Osteocyte (in vitro differentiated cells): ENCODE measurements around the gene CACNA1H. TPM values are rescaled to one million over a fixed set of nuclear protein-coding genes. Genes with fewer than 3 reads are reported as not detected.

Source experiments
- DNase-seq: peaks from one replicate; pipeline ENCODE4 v3.0.0; 2021; ENCODE audit warnings: mixed read lengths; ENCODE audit not compliant: unreplicated experiment; ENCODE audit errors: extremely low spot score
- H3K27ac Mint-ChIP-seq: one replicate; pipeline ENCODE4 v1.8.0; 2021; ENCODE audit warnings: mild to moderate bottlenecking, mixed read lengths; ENCODE audit not compliant: unreplicated experiment
- H3K27me3 Mint-ChIP-seq: one replicate; pipeline ENCODE4 v1.8.0; 2021; ENCODE audit warnings: mixed read lengths; ENCODE audit not compliant: unreplicated experiment
- H3K36me3 Mint-ChIP-seq: one replicate; pipeline ENCODE4 v1.8.0; 2021; ENCODE audit warnings: mixed read lengths; ENCODE audit not compliant: unreplicated experiment
- H3K4me1 Mint-ChIP-seq: one replicate; pipeline ENCODE4 v1.8.0; 2021; ENCODE audit warnings: mixed read lengths; ENCODE audit not compliant: unreplicated experiment
- H3K4me3 Mint-ChIP-seq: one replicate; pipeline ENCODE4 v1.8.0; 2021; ENCODE audit warnings: mild to moderate bottlenecking, moderate library complexity, mixed read lengths; ENCODE audit not compliant: unreplicated experiment
- H3K9me3 Mint-ChIP-seq: one replicate; pipeline ENCODE4 v1.8.0; 2021; ENCODE audit warnings: mixed read lengths; ENCODE audit not compliant: unreplicated experiment
- CTCF ChIP-seq: fragments of 200-600 bp; sonication (generic); IDR thresholded peaks from 2 replicates; pipeline ENCODE4 v1.5.0; 2021; ENCODE audit warnings: antibody characterized with exemption, mild to moderate bottlenecking, moderate library complexity
- total RNA-seq: library from RNA; stranded (reverse); gene quantifications from 2 replicates; pipeline ENCODE4 v1.2.1, GENCODE V29; 2021

The CACNA1H gene
- total RNA-seq, 1 donor from 2014 or later: 21.2 TPM

- Mint-ChIP-seq H3K27ac (no peak overlapping the region), H3K4me3 (no peak overlapping the region), H3K4me1 (peaks cover 10% of the 10 kb centered on the region), H3K36me3 (no peaks in the 10 kb centered on the region), H3K27me3 (peaks cover 12% of the 10 kb centered on the region), H3K9me3 (no peaks in the 10 kb centered on the region)
- no peak for DNase-seq
- no peak for TF ChIP-seq CTCF
These were observed 118.4 kb downstream of the CACNA1H start for GRCh38 chr16:1271380-1271723.

Other genes starting within 250 kb of the CACNA1H start
- gene LMF1, start 182.1 kb upstream of the CACNA1H start, total RNA-seq: 24.6 and 27.4 TPM in 2 replicates
- gene SOX8, start 171.3 kb upstream of the CACNA1H start, total RNA-seq: 0.27 and 0.31 TPM in 2 replicates
- gene SSTR5, start 80.4 kb upstream of the CACNA1H start, total RNA-seq: not detected in 2 replicates
- gene C1QTNF8, start 56.9 kb upstream of the CACNA1H start, total RNA-seq: not detected in 2 replicates
- gene TPSG1, start 72.2 kb downstream of the CACNA1H start, total RNA-seq: not detected in 2 replicates
- gene TPSB2, start 77.1 kb downstream of the CACNA1H start, total RNA-seq: not detected in 2 replicates
- not detected in 2 replicates for gene TPSAB1, start 87.6 kb downstream of the CACNA1H start, total RNA-seq
- not detected in 2 replicates for gene TPSD1, start 103.0 kb downstream of the CACNA1H start, total RNA-seq
- gene UBE2I, start 156.5 kb downstream of the CACNA1H start, total RNA-seq: 118 and 131 TPM in 2 replicates
- 0.42 and 0.48 TPM in 2 replicates for gene BAIAP3, start 180.5 kb downstream of the CACNA1H start, total RNA-seq
- gene TSR3, start 198.8 kb downstream of the CACNA1H start, total RNA-seq: 58.0 and 59.2 TPM in 2 replicates
- 92.4 and 94.3 TPM in 2 replicates for gene GNPTG, start 198.8 kb downstream of the CACNA1H start, total RNA-seq